K562 (cell line): ENCODE data around the gene ZNF506. TPM values are rescaled to one million over a fixed set of nuclear protein-coding genes. Genes with fewer than 3 reads are reported as not detected.
A peak's percentile ranks its signal among the peaks of the same experiment; 100 is the strongest.

Experiments used
- BHLHE40 ChIP-seq: IDR thresholded peaks from 2 replicates; pipeline ENCODE4 v1.6.1; 2011; ENCODE audit warnings: low read length, improper control_type of control experiment
- CTBP1 ChIP-seq: fragments of 450-650 bp; IDR thresholded peaks from 2 replicates; pipeline ENCODE4 v1.6.1; 2016; ENCODE audit warnings: borderline replicate concordance
- ETS1 ChIP-seq: conservative IDR thresholded peaks from 2 replicates; pipeline ENCODE4 v1.6.1; 2011; ENCODE audit warnings: low read depth, mild to moderate bottlenecking, low read length; ENCODE audit not compliant: control insufficient read depth
- FOXP4 ChIP-seq: sonication (generic); formaldehyde crosslinking; IDR thresholded peaks from 2 replicates; pipeline ENCODE4 v1.8.0; 2022; ENCODE audit warnings: mild to moderate bottlenecking, missing genetic modification reagents, borderline replicate concordance
- GABPA ChIP-seq: fragments of 200-800 bp; sonication (Bioruptor generic); conservative IDR thresholded peaks from 2 replicates; pipeline ENCODE4 v1.6.1; 2016; ENCODE audit warnings: low read depth, missing genetic modification characterization, missing compliant biosample characterization
- GABPB1 ChIP-seq: sonication (generic); formaldehyde crosslinking; IDR thresholded peaks from 2 replicates; pipeline ENCODE4 v1.8.0; 2022; ENCODE audit warnings: mild to moderate bottlenecking, missing genetic modification reagents
- MNT ChIP-seq, 2 experiments: fragments of 450-650 bp; conservative IDR thresholded peaks; 2 replicates each; pipeline ENCODE4 v1.6.1; 2017; ENCODE audit warnings: mild to moderate bottlenecking in 2 of 2, moderate library complexity in 2 of 2
- MTA3 ChIP-seq: fragments of 450-650 bp; formaldehyde crosslinking; IDR thresholded peaks from 2 replicates; pipeline ENCODE4 v1.6.1; 2017; ENCODE audit warnings: mild to moderate bottlenecking, borderline replicate concordance
- NEUROD1 ChIP-seq: fragments of 150-350 bp; IDR thresholded peaks from 2 replicates; pipeline ENCODE4 v1.6.1; 2014; ENCODE audit warnings: borderline replicate concordance, low read length, low read depth; ENCODE audit not compliant: partially characterized antibody
- NR2C1 ChIP-seq, 2 experiments: fragments of 450-650 bp; IDR thresholded peaks; 2 replicates each; pipeline ENCODE4 v1.6.1; 2017; ENCODE audit warnings: mild to moderate bottlenecking in 2 of 2, antibody characterized with exemption in 1 of 2, inconsistent platforms in 1 of 2, missing compliant biosample characterization in 1 of 2, missing genetic modification characterization in 1 of 2
- SP1 ChIP-seq: sonication (generic); formaldehyde crosslinking; IDR thresholded peaks from 2 replicates; pipeline ENCODE4 v1.8.1; 2022; ENCODE audit warnings: mild to moderate bottlenecking, missing genetic modification reagents
- TCF7 ChIP-seq: sonication (generic); IDR thresholded peaks from 2 replicates; pipeline ENCODE4 v1.6.1; 2016; ENCODE audit warnings: antibody characterized with exemption, borderline replicate concordance
- TEAD4 ChIP-seq, 2 experiments: sonication (generic) in 1 of 2; formaldehyde crosslinking in 1 of 2; IDR thresholded peaks; 2 replicates each; pipeline versions ENCODE4 v1.6.1 to v1.8.0; 2012 to 2022; ENCODE audit warnings: borderline replicate concordance in 1 of 2, inconsistent platforms in 1 of 2, low read length in 1 of 2, mild to moderate bottlenecking in 1 of 2, missing genetic modification reagents in 1 of 2
- YY1 ChIP-seq, 3 experiments: IDR thresholded peaks; 2 replicates each; pipeline ENCODE4 v1.6.1; 2011; ENCODE audit warnings: low read length in 2 of 3, mild to moderate bottlenecking in 2 of 3, moderate library complexity in 2 of 3, borderline replicate concordance in 1 of 3, control low read depth in 1 of 3, low read depth in 1 of 3; ENCODE audit not compliant: insufficient read depth in 3 of 3, insufficient replicate concordance in 2 of 3, control insufficient read depth in 1 of 3, insufficient read length in 1 of 3; ENCODE audit errors: extremely low read depth in 1 of 3
- ZNF239 ChIP-seq: fragments of 250-450 bp; sonication (Bioruptor Pico); IDR thresholded peaks from 2 replicates; pipeline ENCODE4 v1.4.0; 2020; ENCODE audit warnings: mild to moderate bottlenecking
- ZNF589 ChIP-seq: fragments of 200-800 bp; sonication (Bioruptor generic); IDR thresholded peaks from 2 replicates; pipeline ENCODE4 v1.6.1; 2016; ENCODE audit warnings: low read depth, missing genetic modification characterization, missing compliant biosample characterization
- polyA plus RNA-seq, 8 experiments: library from polyadenylated mRNA; depleted of rRNA in 4 of 8; stranded (reverse) in 5 of 8; unstranded in 3 of 8; fragments of >200 nt; fragmentation: Nextera tagmentation in 2 of 8; fragmentation: Illumina TruSeq in 1 of 8; extraction: Ambion mirVana in 2 of 8; extraction: Trizol in 1 of 8; gene quantifications; 2 replicates each; pipeline versions ENCODE4 v1.2.1 to v1.2.3, GENCODE V29; 2011 to 2014; ENCODE audit warnings: inconsistent platforms in 1 of 8, missing spikeins in 1 of 8
- total RNA-seq, 7 experiments: library from RNA; depleted of rRNA in 6 of 7; stranded (reverse); fragments of >200 nt in 6 of 7; fragmentation: Illumina TruSeq in 2 of 7; extraction: Trizol in 2 of 7; gene quantifications; 2 replicates each; pipeline versions ENCODE4 v1.2.1 to v1.2.3, GENCODE V29; 2011 to 2021; ENCODE audit warnings: low replicate concordance in 1 of 7

ZNF506 gene
- total and polyA plus RNA-seq, 9 of the 15 experiments (the other 6 are each of a cell fraction or from before 2014, with no cell fraction given), result 0.03 to 0.44 (median 0.14) TPM; not detected in 2

GRCh38 chr19:19776206-19777008 lies 45.1 kb downstream of the ZNF506 start (continued):
- TF ChIP-seq FOXP4, result peak; percentile 35; the same call in 1 of the 2 replicates
- TF ChIP-seq NR2C1 (IDR thresholded peaks at IDR 0.05), result peak; percentile 97
- TF ChIP-seq NR2C1 (tag; IDR thresholded peaks at IDR 0.05), result peak; percentile 99
- peak in 2 of 3 experiments; percentile 44 to 70 for TF ChIP-seq YY1 (IDR thresholded peaks at IDR 0.05; ENCODE audit: borderline replicate concordance in 1 of 3, control insufficient read depth in 1 of 3, extremely low read depth in 1 of 3, insufficient read depth in 3 of 3, insufficient read length in 1 of 3, insufficient replicate concordance in 2 of 3, low read depth in 1 of 3, low read length in 2 of 3)
- TF ChIP-seq TEAD4 (IDR thresholded peaks at IDR 0.05; ENCODE audit: low read length), result peak; percentile 50; the same call in 1 of the 2 replicates
- 0 out of 2 replicates have a peak, but pooled peaks have one; percentile 29 for TF ChIP-seq TEAD4 (CRISPR knock-in tag; IDR thresholded peaks at IDR 0.05; ENCODE audit: borderline replicate concordance)
- TF ChIP-seq ZNF239 (CRISPR knock-in tag), result no peak
- peak; percentile 70; the same call in 1 of the 2 replicates for TF ChIP-seq MTA3
- peak; percentile 90 for TF ChIP-seq CTBP1
- peak; percentile 79 for TF ChIP-seq GABPB1 (CRISPR knock-in tag)
- no peak for TF ChIP-seq TCF7
- TF ChIP-seq ZNF589, result no peak
- TF ChIP-seq BHLHE40, result 0 out of 2 replicates have a peak, but pooled peaks have one; percentile 17
- peak; percentile 90 for TF ChIP-seq GABPA (tag)
- TF ChIP-seq MNT (conservative IDR thresholded peaks at IDR 0.05), result peak; percentile 68 to 85
- peak; percentile 24 for TF ChIP-seq NEUROD1
- TF ChIP-seq SP1, result peak; percentile 92
- TF ChIP-seq ETS1, result peak; percentile 94
